Renal pelvis (tissue), 4 donors: ENCODE data around the gene CCDC32. TPM values are rescaled to one million over a fixed set of nuclear protein-coding genes. Genes with fewer than 3 reads are reported as not detected.
A peak's percentile ranks its signal among the peaks of the same experiment; 100 is the strongest.

Experiments
- DNase-seq: peaks from one replicate; pipeline ENCODE4 v3.0.0-alpha.2; 2013
- polyA plus RNA-seq, 3 donors: library from polyadenylated mRNA; unstranded; fragments of 120-200 nt; gene quantifications; one replicate each; pipeline ENCODE4 v1.2.1, GENCODE V29; 2013; ENCODE audit not compliant: insufficient read length in 3 of 3

Gene CCDC32
- polyA plus RNA-seq, 3 donors = 24.6 to 32.4 (median 27.2) TPM

GRCh38 chr15:40528801-40529200 is 36.0 kb downstream of the CCDC32 start:
- DNase-seq = no peak

GRCh38 chr15:40525855-40526254 is 39.0 kb downstream of the CCDC32 start:
- DNase-seq = no peak

GRCh38 chr15:40523611-40524010 is 41.2 kb downstream of the CCDC32 start:
- DNase-seq = no peak

DNA sequence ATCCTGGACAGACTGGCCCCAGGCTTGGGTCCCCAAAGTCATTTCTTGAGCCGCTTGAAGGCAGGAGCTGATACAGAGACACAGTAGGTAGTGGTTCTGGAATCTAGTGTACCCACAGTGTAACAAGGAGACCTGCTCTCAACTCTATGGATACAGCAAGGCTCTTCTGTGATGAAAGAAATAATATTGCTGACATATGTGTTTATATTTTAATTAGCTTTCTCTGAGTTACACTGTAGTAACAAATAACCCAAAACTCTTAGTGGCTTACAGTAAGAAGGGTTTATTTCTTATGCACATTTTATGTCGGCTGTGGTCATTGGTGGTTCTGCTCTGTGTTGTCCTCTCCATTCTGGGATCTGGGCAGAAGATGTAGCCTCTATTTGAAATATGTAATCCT is 48.5 kb downstream of the CCDC32 start:
- no peak for DNase-seq

GRCh38 chr15:40513609-40514008 is 51.2 kb downstream of the CCDC32 start:
- no peak for DNase-seq

GRCh38 chr15:40512440-40512839 is 52.4 kb downstream of the CCDC32 start:
- DNase-seq = no peak

- DNase-seq = peak; percentile 44
Measured at GRCh38 chr15:40511472-40512133, 53.2 kb downstream of the CCDC32 start.

GRCh38 chr15:40511093-40511471 is 53.8 kb downstream of the CCDC32 start:
- peak; percentile 20 for DNase-seq

GRCh38 chr15:40510201-40510600 is 54.6 kb downstream of the CCDC32 start:
- no peak for DNase-seq

GRCh38 chr15:40508216-40508615 is 56.6 kb downstream of the CCDC32 start:
- no peak for DNase-seq

DNA sequence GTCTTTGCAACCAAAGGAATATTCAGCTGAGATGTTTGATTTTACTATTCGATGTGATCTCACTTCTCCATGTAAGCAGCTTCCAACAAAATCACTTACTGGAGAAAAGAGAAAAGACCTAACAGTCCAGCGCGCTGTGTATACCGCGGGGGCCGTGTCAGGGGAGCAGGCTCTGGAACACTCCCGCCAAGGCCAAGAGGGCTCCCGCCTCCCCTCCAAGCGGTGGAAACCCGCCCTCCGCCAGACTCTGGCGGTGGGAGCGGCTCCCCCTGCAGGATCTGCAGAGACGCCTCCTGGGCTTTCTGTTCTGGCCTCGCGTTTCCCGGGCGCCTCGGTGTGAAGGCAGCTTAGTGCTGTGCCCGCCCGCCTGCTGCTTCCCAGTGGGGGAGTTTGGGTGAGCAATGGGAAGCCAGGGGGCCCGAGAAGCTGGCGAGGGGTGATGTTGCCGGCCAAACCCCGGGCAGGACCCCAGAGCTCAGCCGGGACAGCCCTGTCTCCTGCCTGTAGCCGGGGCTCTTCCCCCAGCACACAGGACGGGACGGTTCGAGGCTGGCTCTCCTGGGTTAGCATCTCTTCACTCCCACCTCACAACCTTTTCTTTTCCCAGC is 57.8 kb downstream of the CCDC32 start:
- peak; percentile 85 for DNase-seq

Other genes with a start within 250 kb of the CCDC32 start
- 10 to 100 TPM in 2 of 3 donors, 1 to 10 TPM in 1; 9.9 to 17.6 (median 13.5) TPM for gene INAFM2, start 241.3 kb downstream of the CCDC32 start, polyA plus RNA-seq
- 1 to 10 TPM; 6.2 to 9.3 (median 6.9) TPM for gene CCDC9B, start 224.1 kb downstream of the CCDC32 start, polyA plus RNA-seq
- not detected for gene PHGR1, start 214.0 kb downstream of the CCDC32 start, polyA plus RNA-seq
- under 1 TPM; 0.16 to 0.58 (median 0.44) TPM for gene DISP2, start 206.8 kb downstream of the CCDC32 start, polyA plus RNA-seq
- gene KNSTRN, start 182.3 kb downstream of the CCDC32 start, polyA plus RNA-seq = 10 to 100 TPM; 31.4 to 33.6 (median 32.2) TPM
- 100 to 1,000 TPM in 2 of 3 donors, 10 to 100 TPM in 1; 62.1 to 103 (median 100) TPM for gene IVD, start 159.2 kb downstream of the CCDC32 start, polyA plus RNA-seq
- 10 to 100 TPM; 24.7 to 28.5 (median 27.7) TPM for gene BAHD1, start 124.1 kb downstream of the CCDC32 start, polyA plus RNA-seq
- gene CHST14, start 94.1 kb downstream of the CCDC32 start, polyA plus RNA-seq = 10 to 100 TPM; 33.1 to 39.9 (median 38.8) TPM
- 10 to 100 TPM; 10.5 to 16.3 (median 15.0) TPM for gene RPUSD2, start 4.3 kb upstream of the CCDC32 start, polyA plus RNA-seq
- 10 to 100 TPM; 16.5 to 21.5 (median 19.1) TPM for gene KNL1, start 29.2 kb upstream of the CCDC32 start, polyA plus RNA-seq
- gene RAD51, start 130.1 kb upstream of the CCDC32 start, polyA plus RNA-seq = 10 to 100 TPM; 12.1 to 14.4 (median 13.4) TPM
- gene RMDN3, start 190.2 kb upstream of the CCDC32 start, polyA plus RNA-seq = 10 to 100 TPM; 40.8 to 46.8 (median 45.2) TPM
- 10 to 100 TPM; 40.6 to 59.4 (median 58.9) TPM for gene GCHFR, start 199.0 kb upstream of the CCDC32 start, polyA plus RNA-seq
- gene C15orf62, start 204.9 kb upstream of the CCDC32 start, polyA plus RNA-seq = 1 to 10 TPM; 2.3 to 5.4 (median 5.0) TPM
- gene ZFYVE19, start 242.0 kb upstream of the CCDC32 start, polyA plus RNA-seq = 10 to 100 TPM; 25.8 to 27.7 (median 27.7) TPM
- gene DNAJC17, start 242.4 kb upstream of the CCDC32 start, polyA plus RNA-seq = 10 to 100 TPM; 38.5 to 43.7 (median 38.7) TPM